ENCODE measurements around the gene SH3RF3.

- TF ChIP-seq POLR2A (IDR thresholded peaks at IDR 0.05) = no peak
- TF ChIP-seq, protein P1, sequence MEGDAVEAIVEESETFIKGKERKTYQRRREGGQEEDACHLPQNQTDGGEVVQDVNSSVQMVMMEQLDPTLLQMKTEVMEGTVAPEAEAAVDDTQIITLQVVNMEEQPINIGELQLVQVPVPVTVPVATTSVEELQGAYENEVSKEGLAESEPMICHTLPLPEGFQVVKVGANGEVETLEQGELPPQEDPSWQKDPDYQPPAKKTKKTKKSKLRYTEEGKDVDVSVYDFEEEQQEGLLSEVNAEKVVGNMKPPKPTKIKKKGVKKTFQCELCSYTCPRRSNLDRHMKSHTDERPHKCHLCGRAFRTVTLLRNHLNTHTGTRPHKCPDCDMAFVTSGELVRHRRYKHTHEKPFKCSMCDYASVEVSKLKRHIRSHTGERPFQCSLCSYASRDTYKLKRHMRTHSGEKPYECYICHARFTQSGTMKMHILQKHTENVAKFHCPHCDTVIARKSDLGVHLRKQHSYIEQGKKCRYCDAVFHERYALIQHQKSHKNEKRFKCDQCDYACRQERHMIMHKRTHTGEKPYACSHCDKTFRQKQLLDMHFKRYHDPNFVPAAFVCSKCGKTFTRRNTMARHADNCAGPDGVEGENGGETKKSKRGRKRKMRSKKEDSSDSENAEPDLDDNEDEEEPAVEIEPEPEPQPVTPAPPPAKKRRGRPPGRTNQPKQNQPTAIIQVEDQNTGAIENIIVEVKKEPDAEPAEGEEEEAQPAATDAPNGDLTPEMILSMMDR (IDR thresholded peaks at IDR 0.05) = no peak
These were observed 158.4 kb downstream of the SH3RF3 start for GRCh38 chr2:109287413-109287812.

Measured in adrenal gland (tissue), 5 donors.